Endothelial cell of umbilical vein (primary cell): ENCODE data around the gene MARCHF9. TPM values are rescaled to one million over a fixed set of nuclear protein-coding genes. Genes with fewer than 3 reads are reported as not detected.

Experiments
- BruUV-seq: library from RNA; stranded (reverse); fragments of 400-500 nt; replicated peaks from 2 replicates; lab custom pipeline; 2021; lab: Mats Ljungman, UMichigan
- CTCF ChIA-PET: fragments of 300-600, 350-600 bp; sonication (Branson Sonifier 250); formaldehyde crosslinking; loops from one replicate; lab custom pipeline; 2021; ENCODE audit warnings: antibody characterized with exemption, inconsistent platforms; lab: Charles Lee
- POLR2A ChIA-PET: fragments of 300-600, 350-600 bp; sonication (Branson Sonifier 250); formaldehyde crosslinking; loops from one replicate; lab custom pipeline; 2021; ENCODE audit warnings: antibody characterized with exemption, inconsistent platforms; lab: Charles Lee
- DNase-seq: peaks from one replicate; pipeline ENCODE4 v3.0.0-alpha.2; 2011; ENCODE audit warnings: low read depth, low spot score
- FAIRE-seq: peaks from 2 replicates; lab custom pipeline; 2011; peaks lifted over from hg19 to GRCh38; lab: Jason Lieb, UNC
- H2AFZ ChIP-seq: 2 replicates; pipeline ENCODE4 v1.6.0; 2012; ENCODE audit warnings: low read depth, low read length, control low read depth, inconsistent platforms
- H3K27ac ChIP-seq: 2 replicates; pipeline ENCODE4 v1.5.1; 2011; ENCODE audit warnings: low read depth, mild to moderate bottlenecking, control low read depth, low read length, moderate library complexity; ENCODE audit not compliant: insufficient read depth
- H3K27me3 ChIP-seq, 2 experiments: 2 replicates each; pipeline versions ENCODE4 v1.6.0 to v1.6.1; 2011; ENCODE audit warnings: low read length in 2 of 2, mixed read lengths in 1 of 2; ENCODE audit not compliant: control insufficient read depth in 2 of 2, insufficient read depth in 2 of 2
- H3K36me3 ChIP-seq, 2 experiments: 2 replicates in 1 of 2; 3 replicates in 1 of 2; pipeline ENCODE4 v1.5.1; 2011; ENCODE audit warnings: low read length in 2 of 2, mild to moderate bottlenecking in 1 of 2, moderate library complexity in 1 of 2; ENCODE audit not compliant: control insufficient read depth in 2 of 2, insufficient read depth in 2 of 2; ENCODE audit errors: extremely low read depth in 1 of 2
- H3K4me1 ChIP-seq: 3 replicates; pipeline ENCODE4 v1.5.1; 2011; ENCODE audit warnings: mild to moderate bottlenecking, low read length; ENCODE audit not compliant: control insufficient read depth, insufficient read depth; ENCODE audit errors: extremely low read depth
- H3K4me2 ChIP-seq: 2 replicates; pipeline ENCODE4 v1.6.1; 2011; ENCODE audit warnings: low read length, control low read depth, mixed read lengths; ENCODE audit not compliant: insufficient read depth
- H3K4me3 ChIP-seq, 3 experiments: fragments of 200-600 bp in 1 of 3; sonication (generic), shearing (Covaris generic) in 1 of 3; replicated peaks in 1 of 3; 2 replicates each; pipeline ENCODE4 v1.5.1; 2011 to 2016; ENCODE audit warnings: control low read depth in 3 of 3, low read length in 3 of 3, mild to moderate bottlenecking in 2 of 3, inconsistent platforms in 1 of 3, low read depth in 1 of 3, moderate library complexity in 1 of 3; ENCODE audit not compliant: insufficient read depth in 1 of 3
- H3K79me2 ChIP-seq: 2 replicates; pipeline ENCODE4 v1.6.0; 2012; ENCODE audit warnings: low read length, inconsistent platforms; ENCODE audit not compliant: control insufficient read depth, insufficient read depth
- H3K9ac ChIP-seq: replicated peaks from 2 replicates; pipeline ENCODE3; 2011; ENCODE audit warnings: low read length, control low read depth; ENCODE audit not compliant: insufficient read depth; ENCODE audit errors: extremely low read depth
- H3K9me1 ChIP-seq: replicated peaks from 3 replicates; pipeline ENCODE4 v1.6.0; 2011; ENCODE audit warnings: mild to moderate bottlenecking, low read length; ENCODE audit not compliant: control insufficient read depth, insufficient read depth; ENCODE audit errors: extremely low read depth
- H3K9me3 ChIP-seq: replicated peaks from 2 replicates; pipeline ENCODE4 v1.5.1; 2012; ENCODE audit warnings: low read length, inconsistent platforms; ENCODE audit not compliant: control insufficient read depth, insufficient read depth
- H4K20me1 ChIP-seq: replicated peaks from 2 replicates; pipeline ENCODE3; 2011; ENCODE audit warnings: mild to moderate bottlenecking, low read length; ENCODE audit not compliant: control insufficient read depth, insufficient read depth; ENCODE audit errors: extremely low read depth
- EZH2 ChIP-seq: IDR thresholded peaks from 2 replicates; pipeline ENCODE4 v1.6.1; 2012; ENCODE audit warnings: borderline replicate concordance, low read depth, mild to moderate bottlenecking, moderate library complexity, low read length, inconsistent platforms; ENCODE audit not compliant: severe bottlenecking
- FOS ChIP-seq: IDR thresholded peaks from 2 replicates; pipeline ENCODE4 v1.6.1; 2011; ENCODE audit warnings: mild to moderate bottlenecking, low read length, moderate library complexity, borderline replicate concordance; ENCODE audit not compliant: insufficient read depth
- JUN ChIP-seq: IDR thresholded peaks from 2 replicates; pipeline ENCODE4 v1.6.1; 2011; ENCODE audit warnings: borderline replicate concordance, low read depth; ENCODE audit not compliant: insufficient read length, insufficient read depth
- MYC ChIP-seq: IDR thresholded peaks from one replicate; pipeline ENCODE4 v1.6.1; 2011; ENCODE audit warnings: mild to moderate bottlenecking, low read depth, low read length
- POLR2A ChIP-seq: IDR thresholded peaks from 2 replicates; pipeline ENCODE4 v1.6.1; 2012; ENCODE audit warnings: low read depth, mild to moderate bottlenecking, control low read depth, low read length
- POLR2AphosphoS5 ChIP-seq: IDR thresholded peaks from 2 replicates; pipeline ENCODE4 v1.6.1; 2012; ENCODE audit warnings: low read depth, mild to moderate bottlenecking, control low read depth, low read length, moderate library complexity; ENCODE audit not compliant: insufficient read depth
- dilution Hi-C: fragments of 300-500 bp; cut with MboI; formaldehyde crosslinking; loops from one replicate; pipeline ENCODE4 v1.15.0; 2019; ENCODE audit warnings: low sequenced_read_pairs; ENCODE audit not compliant: extremely low pct_ligation_motif_present
- intact Hi-C: fragments of 100-400 bp; cut with micrococcal nuclease; formaldehyde crosslinking; loops from one replicate; pipeline ENCODE4 v1.10.0; 2022
- polyA plus RNA-seq, 4 experiments: library from polyadenylated mRNA; depleted of rRNA in 3 of 4; stranded (reverse) in 3 of 4; unstranded in 1 of 4; fragments of >200 nt; gene quantifications; 2 replicates each; pipeline versions ENCODE4 v1.2.1 to v1.2.3, GENCODE V29; 2011 to 2012; ENCODE audit warnings: missing spikeins in 1 of 4
- total RNA-seq: library from RNA; stranded (reverse); gene quantifications from 2 replicates; pipeline ENCODE4 v1.2.3, GENCODE V29; 2021
- TF ChIP-seq, protein P1 (sequence below): IDR thresholded peaks from 2 replicates; pipeline ENCODE4 v1.6.1; 2011; ENCODE audit not compliant: insufficient read depth, insufficient read length
- TF ChIP-seq, protein P2 (sequence below), 2 donors: IDR thresholded peaks; 1 replicate in 1 of 2; 2 replicates in 1 of 2; pipeline ENCODE4 v1.5.1; 2011; ENCODE audit warnings: low read length in 2 of 2, mild to moderate bottlenecking in 2 of 2, moderate library complexity in 2 of 2, control low read depth in 1 of 2, inconsistent platforms in 1 of 2, low read depth in 1 of 2; ENCODE audit not compliant: insufficient read depth in 1 of 2; ENCODE audit errors: extremely low read depth in 1 of 2

MARCHF9 gene
- total and polyA plus RNA-seq, 2 donors (not counting 3 experiments of a cell fraction or from before 2014, with no cell fraction given) = 4.6 to 4.8 TPM

DNA sequence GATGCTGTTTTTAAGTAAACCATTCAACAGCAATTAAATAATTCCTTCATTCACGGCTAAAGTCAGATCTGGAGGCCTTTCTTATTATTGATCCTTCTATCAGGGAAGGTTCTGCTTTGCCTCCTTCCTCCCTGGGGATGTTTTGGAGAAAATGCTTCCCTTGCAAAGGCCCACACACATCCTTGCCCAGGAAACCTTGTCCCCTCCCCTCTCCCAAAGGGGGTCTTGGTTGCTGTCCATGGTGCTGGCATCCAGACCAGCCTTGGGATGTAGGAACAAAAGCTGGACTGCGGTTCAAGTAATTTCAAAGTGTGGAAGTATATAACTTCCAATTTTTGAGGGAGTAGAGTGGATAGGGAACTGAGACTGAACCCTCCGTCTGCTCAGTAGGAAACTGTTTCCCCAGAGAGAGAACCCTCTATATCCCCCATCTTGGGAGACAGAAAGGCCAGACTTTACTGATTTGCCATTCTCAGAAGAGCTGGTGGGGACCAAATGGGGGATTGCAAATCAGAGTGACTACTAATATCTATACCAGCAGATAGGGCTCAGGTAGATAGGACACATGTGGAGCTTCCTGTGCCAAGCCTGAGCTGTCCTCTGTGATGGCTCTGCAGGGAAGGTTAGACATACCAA lies 5.6 kb downstream of the MARCHF9 start:
- no peak overlapping the region for H3K9ac ChIP-seq
- H3K27ac ChIP-seq = no peak overlapping the region
- H2AFZ ChIP-seq = no peak overlapping the region
- no peak overlapping the region for H3K4me3 ChIP-seq
- intact Hi-C loops = no loop called here
- dilution Hi-C loops = no loop called here
- H3K9me1 ChIP-seq = no peaks in the 10 kb centered on the region
- FAIRE-seq (no peak), DNase-seq (no peak)
- no peaks in the 10 kb centered on the region for H4K20me1 ChIP-seq
- no peaks in the 10 kb centered on the region for H3K9me3 ChIP-seq
- peak; percentile 49 for TF ChIP-seq EZH2
- TF ChIP-seq, protein P1, sequence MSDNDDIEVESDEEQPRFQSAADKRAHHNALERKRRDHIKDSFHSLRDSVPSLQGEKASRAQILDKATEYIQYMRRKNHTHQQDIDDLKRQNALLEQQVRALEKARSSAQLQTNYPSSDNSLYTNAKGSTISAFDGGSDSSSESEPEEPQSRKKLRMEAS = no peak
- H3K27me3 ChIP-seq = peaks cover 32 to 38% of the 10 kb centered on the region in 2 experiments
- BruUV-seq = no TSS peak
- CTCF ChIA-PET = interaction anchor here (0.9 to 2.8 kb wide), 4 partner anchors 8 to 63 kb away, joined by 3 to 12 read pairs (median 4); partner anchors contain the start of genes EEF1AKMT3, METTL1 and TSPAN31
- no peaks in the 10 kb centered on the region for H3K36me3 ChIP-seq
- H3K4me2 ChIP-seq = no peak overlapping the region
- no peaks in the 10 kb centered on the region for H3K79me2 ChIP-seq
- POLR2A ChIA-PET = no interaction called here
- peaks cover 12% of the 10 kb centered on the region for H3K4me1 ChIP-seq

DNA sequence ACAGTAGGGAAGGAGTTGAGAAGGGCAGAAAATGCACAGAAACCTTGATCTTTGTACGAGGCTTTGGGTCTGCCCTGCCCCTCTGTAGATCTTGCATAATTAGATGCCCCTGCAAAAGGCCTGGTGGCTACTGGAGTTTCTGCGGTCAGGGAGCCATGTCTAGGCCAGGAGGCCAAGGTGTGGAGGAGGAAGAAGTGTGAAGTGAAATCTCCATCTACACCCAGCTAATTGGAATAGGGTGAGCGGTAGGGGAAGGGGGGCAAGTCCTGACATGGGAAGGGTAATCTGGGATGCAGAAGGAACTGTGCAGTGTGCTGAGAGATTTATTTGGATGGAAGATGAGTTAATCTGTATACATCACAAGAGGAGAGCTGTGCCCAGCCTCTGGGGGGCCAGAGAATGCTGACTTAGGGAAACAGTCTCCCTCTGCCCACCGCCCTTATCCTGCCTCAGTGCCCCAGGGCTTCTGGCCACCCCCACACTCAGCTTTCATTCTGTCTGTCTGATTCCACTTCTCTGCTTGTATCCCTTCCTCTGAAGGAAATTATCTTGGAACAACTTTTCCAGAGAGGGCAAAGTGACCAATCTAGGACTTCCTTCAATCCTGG lies 6.6 kb downstream of the MARCHF9 start:
- Histone ChIP-seq H3K27me3 (peaks cover 37 to 39% of the 10 kb centered on the region in 2 experiments), H3K9ac (no peak overlapping the region), H3K4me1 (peaks cover 17% of the 10 kb centered on the region), H2AFZ (no peak overlapping the region), H3K4me2 (no peak overlapping the region), H3K9me3 (no peaks in the 10 kb centered on the region), H3K79me2 (no peaks in the 10 kb centered on the region), H3K4me3 (no peak overlapping the region), H3K9me1 (no peaks in the 10 kb centered on the region), H3K27ac (no peak overlapping the region), H4K20me1 (no peaks in the 10 kb centered on the region), H3K36me3 (no peaks in the 10 kb centered on the region)
- no peak for TF ChIP-seq FOS
- TF ChIP-seq, protein P1 = no peak
- no peak for TF ChIP-seq POLR2AphosphoS5
- TF ChIP-seq EZH2 = no peak
- TF ChIP-seq MYC = no peak
- TF ChIP-seq, protein P2, sequence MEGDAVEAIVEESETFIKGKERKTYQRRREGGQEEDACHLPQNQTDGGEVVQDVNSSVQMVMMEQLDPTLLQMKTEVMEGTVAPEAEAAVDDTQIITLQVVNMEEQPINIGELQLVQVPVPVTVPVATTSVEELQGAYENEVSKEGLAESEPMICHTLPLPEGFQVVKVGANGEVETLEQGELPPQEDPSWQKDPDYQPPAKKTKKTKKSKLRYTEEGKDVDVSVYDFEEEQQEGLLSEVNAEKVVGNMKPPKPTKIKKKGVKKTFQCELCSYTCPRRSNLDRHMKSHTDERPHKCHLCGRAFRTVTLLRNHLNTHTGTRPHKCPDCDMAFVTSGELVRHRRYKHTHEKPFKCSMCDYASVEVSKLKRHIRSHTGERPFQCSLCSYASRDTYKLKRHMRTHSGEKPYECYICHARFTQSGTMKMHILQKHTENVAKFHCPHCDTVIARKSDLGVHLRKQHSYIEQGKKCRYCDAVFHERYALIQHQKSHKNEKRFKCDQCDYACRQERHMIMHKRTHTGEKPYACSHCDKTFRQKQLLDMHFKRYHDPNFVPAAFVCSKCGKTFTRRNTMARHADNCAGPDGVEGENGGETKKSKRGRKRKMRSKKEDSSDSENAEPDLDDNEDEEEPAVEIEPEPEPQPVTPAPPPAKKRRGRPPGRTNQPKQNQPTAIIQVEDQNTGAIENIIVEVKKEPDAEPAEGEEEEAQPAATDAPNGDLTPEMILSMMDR (IDR thresholded peaks at IDR 0.05; ENCODE audit: extremely low read depth in 1 of 2, insufficient read depth in 1 of 2, low read depth in 1 of 2, low read length in 2 of 2) = no peak
- TF ChIP-seq POLR2A = no peak
- TF ChIP-seq JUN = no peak
- FAIRE-seq (no peak), DNase-seq (no peak)
- dilution Hi-C loops = no loop called here
- intact Hi-C loops = no loop called here
- BruUV-seq = no TSS peak
- POLR2A ChIA-PET = no interaction called here
- CTCF ChIA-PET = interaction anchor here (0.9 kb wide), 1 partner anchor 11 kb away, joined by 3 read pairs; the partner anchor contains the start of genes EEF1AKMT3 and METTL1
